H1 (cell line): ENCODE data around the gene DIPK1A. TPM values are rescaled to one million over a fixed set of nuclear protein-coding genes. Genes with fewer than 3 reads are reported as not detected.

Experiments used
- CTCF ChIA-PET: fragments of 300-600 bp; sonication (Branson Sonifier 250); formaldehyde crosslinking; loops from one replicate; lab custom pipeline; 2021; ENCODE audit not compliant: partially characterized antibody; lab: Charles Lee
- POLR2A ChIA-PET: fragments of 300-600 bp; sonication (Branson Sonifier 250); formaldehyde crosslinking; loops from one replicate; lab custom pipeline; 2021; ENCODE audit warnings: inconsistent platforms; ENCODE audit not compliant: partially characterized antibody; lab: Charles Lee
- DNase-seq, 2 experiments: peaks; one replicate each; pipeline versions ENCODE4 v3.0.0 to v3.0.0-alpha.2; 2010 to 2022; ENCODE audit warnings: low spot score in 2 of 2, low read depth in 1 of 2, mixed read lengths in 1 of 2
- FAIRE-seq: peaks from 2 replicates; lab custom pipeline; 2011; peaks lifted over from hg19 to GRCh38; lab: Jason Lieb, UNC
- H2AFZ ChIP-seq: 2 replicates; pipeline ENCODE4 v1.8.1; 2012; ENCODE audit warnings: low read length, inconsistent platforms
- H2AK5ac ChIP-seq: 2 replicates; pipeline ENCODE4 v1.6.1; 2013; ENCODE audit warnings: low read depth, low read length
- H2BK120ac ChIP-seq: replicated peaks from 2 replicates; pipeline ENCODE3; 2013; ENCODE audit warnings: low read depth, low read length, inconsistent platforms
- H2BK12ac ChIP-seq: 2 replicates; pipeline ENCODE4 v1.6.1; 2013; ENCODE audit warnings: low read depth, low read length
- H2BK15ac ChIP-seq: 2 replicates; pipeline ENCODE4 v1.6.1; 2013; ENCODE audit warnings: low read length
- H2BK20ac ChIP-seq: 2 replicates; pipeline ENCODE4 v1.6.1; 2013; ENCODE audit warnings: low read length
- H2BK5ac ChIP-seq: 2 replicates; pipeline ENCODE4 v1.6.1; 2013; ENCODE audit warnings: low read depth, low read length
- H3K14ac ChIP-seq: 2 replicates; pipeline ENCODE4 v1.6.1; 2013; ENCODE audit warnings: inconsistent platforms; ENCODE audit not compliant: insufficient read length
- H3K18ac ChIP-seq: 2 replicates; pipeline ENCODE4 v1.6.1; 2013; ENCODE audit warnings: low read length; ENCODE audit errors: extremely low read depth
- H3K23ac ChIP-seq: 2 replicates; pipeline ENCODE4 v1.6.1; 2013; ENCODE audit warnings: inconsistent platforms; ENCODE audit not compliant: insufficient read length
- H3K23me2 ChIP-seq: 2 replicates; pipeline ENCODE4 v1.6.1; 2013; ENCODE audit warnings: low read depth, low read length
- H3K27ac ChIP-seq: 2 replicates; pipeline ENCODE4 v1.6.1; 2011; ENCODE audit warnings: low read depth, low read length, inconsistent platforms
- H3K27me3 ChIP-seq, 4 experiments: replicated peaks in 1 of 4; 1 replicate in 1 of 4; 2 replicates in 3 of 4; pipeline versions ENCODE4 v1.6.1 to v1.8.1; 2011 to 2013; ENCODE audit warnings: low read length in 3 of 4, mild to moderate bottlenecking in 3 of 4, inconsistent platforms in 2 of 4, mixed read lengths in 2 of 4, moderate library complexity in 1 of 4; ENCODE audit not compliant: control insufficient read depth in 3 of 4, insufficient read depth in 3 of 4; ENCODE audit errors: extremely low read depth in 1 of 4
- H3K36me3 ChIP-seq, 4 experiments: 2 replicates each; pipeline versions ENCODE4 v1.6.1 to v1.8.1; 2011 to 2013; ENCODE audit warnings: mild to moderate bottlenecking in 4 of 4, low read length in 3 of 4, moderate library complexity in 2 of 4, control low read depth in 1 of 4, inconsistent platforms in 1 of 4; ENCODE audit not compliant: insufficient read depth in 4 of 4, control insufficient read depth in 2 of 4
- H3K4ac ChIP-seq: replicated peaks from 2 replicates; pipeline ENCODE3; 2013; ENCODE audit warnings: low read length, low read depth, mixed read lengths, inconsistent platforms; ENCODE audit not compliant: insufficient read length
- H3K4me1 ChIP-seq, 4 experiments: replicated peaks in 1 of 4; 1 replicate in 1 of 4; 2 replicates in 3 of 4; pipeline versions ENCODE4 v1.6.1 to v1.8.1; 2011 to 2013; ENCODE audit warnings: low read length in 3 of 4, inconsistent platforms in 2 of 4, mixed read lengths in 1 of 4; ENCODE audit not compliant: insufficient read depth in 4 of 4, control insufficient read depth in 3 of 4
- H3K4me2 ChIP-seq, 2 experiments: 2 replicates each; pipeline versions ENCODE4 v1.6.1 to v1.8.1; 2011 to 2013; ENCODE audit warnings: low read depth in 2 of 2, low read length in 2 of 2, control low read depth in 1 of 2, inconsistent platforms in 1 of 2, mild to moderate bottlenecking in 1 of 2; ENCODE audit not compliant: insufficient read depth in 1 of 2
- H3K4me3 ChIP-seq, 4 experiments: fragments of 200-600, 300-600 bp in 1 of 4; sonication (generic), shearing (Covaris generic), sonication (Bioruptor Twin) in 1 of 4; 2 replicates each; pipeline versions ENCODE4 v1.5.1 to v1.8.1; 2011 to 2016; ENCODE audit warnings: low read length in 4 of 4, low read depth in 3 of 4, control low read depth in 2 of 4, inconsistent platforms in 2 of 4, mild to moderate bottlenecking in 2 of 4, mixed read lengths in 1 of 4, moderate library complexity in 1 of 4; ENCODE audit not compliant: insufficient read depth in 2 of 4; ENCODE audit errors: extremely low read depth in 1 of 4
- H3K56ac ChIP-seq: replicated peaks from 2 replicates; pipeline ENCODE3; 2013; ENCODE audit warnings: low read depth, mild to moderate bottlenecking, mixed read lengths, low read length, inconsistent platforms; ENCODE audit not compliant: insufficient read length
- H3K79me1 ChIP-seq: 2 replicates; pipeline ENCODE4 v1.6.1; 2013; ENCODE audit warnings: low read depth, low read length, control low read depth
- H3K79me2 ChIP-seq, 2 experiments: 2 replicates each; pipeline versions ENCODE4 v1.6.1 to v1.8.1; 2012 to 2013; ENCODE audit warnings: low read length in 2 of 2, mild to moderate bottlenecking in 2 of 2, inconsistent platforms in 1 of 2; ENCODE audit not compliant: insufficient read depth in 2 of 2, control insufficient read depth in 1 of 2
- H3K9ac ChIP-seq, 4 experiments: replicated peaks in 1 of 4; 1 replicate in 1 of 4; 2 replicates in 3 of 4; pipeline versions ENCODE4 v1.6.1 to v1.8.1; 2011 to 2013; ENCODE audit warnings: low read depth in 3 of 4, low read length in 3 of 4, control low read depth in 2 of 4, mild to moderate bottlenecking in 2 of 4, moderate library complexity in 2 of 4, inconsistent platforms in 1 of 4; ENCODE audit errors: extremely low read depth in 1 of 4
- H3K9me3 ChIP-seq, 2 experiments: 2 replicates each; pipeline versions ENCODE4 v1.6.1 to v1.8.1; 2012 to 2013; ENCODE audit warnings: mild to moderate bottlenecking in 2 of 2, moderate library complexity in 2 of 2, control low read depth in 1 of 2, inconsistent platforms in 1 of 2, low read depth in 1 of 2, low read length in 1 of 2, mixed read lengths in 1 of 2; ENCODE audit not compliant: insufficient read depth in 2 of 2
- H4K20me1 ChIP-seq, 2 experiments: replicated peaks in 1 of 2; 2 replicates each; pipeline versions ENCODE3 to v1.8.1; 2011 to 2013; ENCODE audit warnings: inconsistent platforms in 2 of 2, low read length in 2 of 2, mild to moderate bottlenecking in 1 of 2; ENCODE audit not compliant: insufficient read depth in 2 of 2, control insufficient read depth in 1 of 2
- H4K5ac ChIP-seq: 2 replicates; pipeline ENCODE4 v1.6.1; 2013; ENCODE audit warnings: low read length, low read depth, mixed read lengths, inconsistent platforms; ENCODE audit not compliant: insufficient read length
- H4K8ac ChIP-seq: 2 replicates; pipeline ENCODE4 v1.8.0; 2013; ENCODE audit warnings: mild to moderate bottlenecking, moderate library complexity, low read length, inconsistent platforms; ENCODE audit not compliant: insufficient read depth; ENCODE audit errors: extremely low read depth
- H4K91ac ChIP-seq: replicated peaks from 2 replicates; pipeline ENCODE3; 2013; ENCODE audit warnings: low read length, mixed read lengths, inconsistent platforms; ENCODE audit not compliant: insufficient read length
- BRCA1 ChIP-seq: IDR thresholded peaks from 2 replicates; pipeline ENCODE4 v1.6.1; 2012; ENCODE audit warnings: low read depth, low read length, improper control_type of control experiment
- CBX5 ChIP-seq: fragments of 300-800, 300-1000 bp; sonication (generic); IDR thresholded peaks from 2 replicates; pipeline ENCODE4 v1.7.1; 2016; ENCODE audit warnings: antibody characterized with exemption, low read length, low read depth
- CBX8 ChIP-seq: fragments of 300-800, 300-1000 bp; sonication (generic); IDR thresholded peaks from 2 replicates; pipeline ENCODE4 v1.7.1; 2016; ENCODE audit warnings: low read depth, low read length, borderline replicate concordance
- CREB1 ChIP-seq: IDR thresholded peaks from 2 replicates; pipeline ENCODE4 v1.6.1; 2012; ENCODE audit warnings: inconsistent platforms
- JUN ChIP-seq: IDR thresholded peaks from 2 replicates; pipeline ENCODE4 v1.6.1; 2011; ENCODE audit warnings: low read depth, mild to moderate bottlenecking, improper control_type of control experiment, low read length
- KDM1A ChIP-seq: fragments of 200-600, 300-600 bp; sonication (generic); IDR thresholded peaks from 2 replicates; pipeline ENCODE4 v1.7.1; 2016; ENCODE audit warnings: mild to moderate bottlenecking, low read length, borderline replicate concordance
- KDM5A ChIP-seq: fragments of 200-600 bp; IDR thresholded peaks from 2 replicates; pipeline ENCODE4 v1.7.1; 2012; ENCODE audit warnings: mild to moderate bottlenecking, low read length, inconsistent platforms, mixed read lengths
- MAFK ChIP-seq: IDR thresholded peaks from 2 replicates; pipeline ENCODE4 v1.6.1; 2012; ENCODE audit warnings: low read depth, mild to moderate bottlenecking, improper control_type of control experiment, low read length
- RXRA ChIP-seq: IDR thresholded peaks from 2 replicates; pipeline ENCODE4 v1.6.1; 2011; ENCODE audit warnings: low read depth, mild to moderate bottlenecking, low read length, moderate library complexity; ENCODE audit not compliant: insufficient read depth
- SP1 ChIP-seq: IDR thresholded peaks from 2 replicates; pipeline ENCODE4 v1.6.1; 2011; ENCODE audit warnings: low read depth, low read length
- SP4 ChIP-seq: IDR thresholded peaks from 2 replicates; pipeline ENCODE4 v1.6.1; 2012; ENCODE audit warnings: low read length, inconsistent platforms
- TCF12 ChIP-seq: IDR thresholded peaks from 2 replicates; pipeline ENCODE4 v1.6.1; 2011; ENCODE audit warnings: low read depth, mild to moderate bottlenecking, low read length
- WGBS, 2 experiments: shearing (Covaris generic) in 1 of 2; methylation state at CpG; one replicate each; pipeline versions ENCODE4 v1.1.6 to v1.1.7; 2013 to 2015; ENCODE audit warnings: low lambda C conversion rate in 2 of 2, mixed read lengths in 2 of 2, inconsistent platforms in 1 of 2, low coverage in 1 of 2, missing lambda C conversion rate in 1 of 2; ENCODE audit not compliant: insufficient replicate concordance in 2 of 2, insufficient coverage in 1 of 2, insufficient read length in 1 of 2; ENCODE audit errors: extremely low coverage in 1 of 2, missing lambda C conversion rate in 1 of 2; 5-methylcytosine and 5-hydroxymethylcytosine counted together
- polyA plus RNA-seq, 7 experiments: library from polyadenylated mRNA; depleted of rRNA in 3 of 7; stranded (reverse) in 5 of 7; unstranded in 2 of 7; fragments of >200 nt in 5 of 7; fragments of 200-250 nt in 2 of 7; gene quantifications; 1 replicate in 5 of 7; 2 replicates in 1 of 7; 4 replicates in 1 of 7; pipeline versions ENCODE4 v1.2.1 to v1.2.3, GENCODE V29; 2011 to 2013; ENCODE audit warnings: missing spikeins in 2 of 7, mixed read lengths in 2 of 7
- total RNA-seq: library from RNA; stranded (reverse); fragmentation: NEBNext Ultra II Directional; extraction: Animal tissue kit (Norgen Biotek cat#: 25700); gene quantifications from 2 replicates; pipeline ENCODE4 v1.2.1, GENCODE V29; 2021
- TF ChIP-seq, protein P1 (sequence below), 3 experiments: IDR thresholded peaks; 1 replicate in 2 of 3; 2 replicates in 1 of 3; pipeline versions ENCODE4 v1.5.1 to v1.6.1; 2011; ENCODE audit warnings: low read length in 3 of 3, mild to moderate bottlenecking in 3 of 3, inconsistent platforms in 2 of 3, low read depth in 1 of 3, moderate library complexity in 1 of 3; ENCODE audit not compliant: insufficient read depth in 1 of 3; ENCODE audit errors: control extremely low read depth in 1 of 3

DIPK1A gene
- total and polyA plus RNA-seq, 2 of the 8 experiments (the other 6 are each of a cell fraction or from before 2014, with no cell fraction given), result 2.5 to 5.0 TPM

DNA sequence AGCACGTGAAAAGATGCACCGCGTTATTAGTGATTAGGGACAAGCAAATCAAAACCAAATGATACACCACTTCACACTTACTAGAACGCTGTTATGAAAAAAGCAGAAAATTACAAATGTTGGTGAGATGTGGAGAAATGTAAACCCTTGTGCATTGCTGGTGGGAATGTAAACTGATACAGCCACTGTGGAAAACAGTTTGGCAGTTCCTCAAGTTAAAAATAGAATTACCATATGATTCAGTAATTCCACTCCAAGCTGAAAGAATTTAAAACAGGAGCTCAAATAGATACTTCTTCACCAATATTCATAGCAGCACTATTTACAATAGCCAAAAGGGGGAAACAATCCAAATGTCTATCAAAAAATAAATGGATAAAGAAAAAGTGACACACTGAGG, 166.1 kb downstream of the DIPK1A start:
- H2AK5ac ChIP-seq, result no peak overlapping the region
- no peaks in the 10 kb centered on the region for H4K20me1 ChIP-seq
- H4K91ac ChIP-seq, result no peak overlapping the region
- peaks cover 0 to 9% (median 2%) of the 10 kb centered on the region in 4 experiments; a peak in 3 of 7 replicates for H3K4me1 ChIP-seq
- H3K23ac ChIP-seq, result no peak overlapping the region
- no peak overlapping the region for H2BK15ac ChIP-seq
- no peak overlapping the region for H3K27ac ChIP-seq
- TF ChIP-seq BRCA1 (no peak), RXRA (no peak), TCF12 (no peak), JUN (no peak), KDM5A (no peak), SP1 (no peak), MAFK (no peak), CBX5 (no peak), CREB1 (no peak), SP4 (no peak), KDM1A (no peak), CBX8 (no peak)
- TF ChIP-seq, protein P1, sequence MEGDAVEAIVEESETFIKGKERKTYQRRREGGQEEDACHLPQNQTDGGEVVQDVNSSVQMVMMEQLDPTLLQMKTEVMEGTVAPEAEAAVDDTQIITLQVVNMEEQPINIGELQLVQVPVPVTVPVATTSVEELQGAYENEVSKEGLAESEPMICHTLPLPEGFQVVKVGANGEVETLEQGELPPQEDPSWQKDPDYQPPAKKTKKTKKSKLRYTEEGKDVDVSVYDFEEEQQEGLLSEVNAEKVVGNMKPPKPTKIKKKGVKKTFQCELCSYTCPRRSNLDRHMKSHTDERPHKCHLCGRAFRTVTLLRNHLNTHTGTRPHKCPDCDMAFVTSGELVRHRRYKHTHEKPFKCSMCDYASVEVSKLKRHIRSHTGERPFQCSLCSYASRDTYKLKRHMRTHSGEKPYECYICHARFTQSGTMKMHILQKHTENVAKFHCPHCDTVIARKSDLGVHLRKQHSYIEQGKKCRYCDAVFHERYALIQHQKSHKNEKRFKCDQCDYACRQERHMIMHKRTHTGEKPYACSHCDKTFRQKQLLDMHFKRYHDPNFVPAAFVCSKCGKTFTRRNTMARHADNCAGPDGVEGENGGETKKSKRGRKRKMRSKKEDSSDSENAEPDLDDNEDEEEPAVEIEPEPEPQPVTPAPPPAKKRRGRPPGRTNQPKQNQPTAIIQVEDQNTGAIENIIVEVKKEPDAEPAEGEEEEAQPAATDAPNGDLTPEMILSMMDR (IDR thresholded peaks at IDR 0.05; ENCODE audit: control extremely low read depth in 1 of 3, insufficient read depth in 1 of 3, low read depth in 1 of 3, low read length in 3 of 3), result no peak
- no peak overlapping the region for H3K14ac ChIP-seq
- no peak overlapping the region for H3K56ac ChIP-seq
- H3K23me2 ChIP-seq, result peaks cover 2% of the 10 kb centered on the region
- no peak overlapping the region for H2BK120ac ChIP-seq
- H3K4ac ChIP-seq, result no peak overlapping the region
- 95% methylated on average over 4 of the region's 4 CpGs; no CpG with 5 or more reads in 1 of the 2 experiments for WGBS, 2 experiments
- ChIA-PET POLR2A (interaction anchor here (2.3 kb wide), 1 partner anchor 10 kb away, joined by 5 read pairs; the partner anchor contains the start of gene EVI5), CTCF (interaction anchor here (1.5 kb wide), 1 partner anchor 27 kb away, joined by 3 read pairs; no protein-coding TSS in a partner anchor)
- H3K79me2 ChIP-seq, result no peaks in the 10 kb centered on the region
- no peak overlapping the region for H2BK20ac ChIP-seq
- H3K27me3 ChIP-seq, result no peaks in the 10 kb centered on the region
- H3K9me3 ChIP-seq, result no peaks in the 10 kb centered on the region
- no peak for FAIRE-seq
- no peak overlapping the region for H3K18ac ChIP-seq
- no peak overlapping the region for H4K8ac ChIP-seq
- H3K4me3 ChIP-seq, result no peak overlapping the region
- no peak overlapping the region for H2BK5ac ChIP-seq
- no peak overlapping the region for H3K9ac ChIP-seq
- H2BK12ac ChIP-seq, result no peak overlapping the region
- no peak overlapping the region for H3K4me2 ChIP-seq
- H3K36me3 ChIP-seq, result no peaks in the 10 kb centered on the region
- no peaks in the 10 kb centered on the region for H3K79me1 ChIP-seq
- H4K5ac ChIP-seq, result no peak overlapping the region
- H2AFZ ChIP-seq, result no peak overlapping the region
- no peak for DNase-seq
